Sciatic nerve (tissue), 2 donors: ENCODE results near the gene KLK11. TPM values are rescaled to one million over a fixed set of nuclear protein-coding genes. Genes with fewer than 3 reads are reported as not detected.
A peak's percentile ranks its signal among the peaks of the same experiment; 100 is the strongest.

Source experiments
- ATAC-seq: fragments of 200-7000 bp; cut with Tn5 transposase; one replicate; pipeline ENCODE4 v1.9.1; 2020; ENCODE audit warnings: mild to moderate bottlenecking, moderate library complexity
- DNase-seq: peaks from one replicate; pipeline ENCODE4 v3.0.0-alpha.2; 2020; ENCODE audit warnings: low spot score
- intact Hi-C: fragments of 100-400 bp; cut with DNase I; formaldehyde crosslinking; loops from one replicate; pipeline ENCODE4 v1.14.2; 2022
- total RNA-seq: library from RNA; stranded (reverse); fragmentation: NEBNext Ultra II Directional; extraction: Animal tissue kit (Norgen Biotek cat#: 25700); gene quantifications from one replicate; pipeline ENCODE4 v1.2.1, GENCODE V29; 2021
- donor health status: DM: no; HTN: no; CAD: no.
- donor health status: DM: no; HTN: no; CAD: no.

Gene KLK11
- total RNA-seq, 1 donor from 2014 or later: 1.1 TPM

GRCh38 chr19:50981587-50982146 is 44.7 kb downstream of the KLK11 start:
- ATAC-seq: no peak
- DNase-seq: no peak
- intact Hi-C loops: no loop called here

DNA sequence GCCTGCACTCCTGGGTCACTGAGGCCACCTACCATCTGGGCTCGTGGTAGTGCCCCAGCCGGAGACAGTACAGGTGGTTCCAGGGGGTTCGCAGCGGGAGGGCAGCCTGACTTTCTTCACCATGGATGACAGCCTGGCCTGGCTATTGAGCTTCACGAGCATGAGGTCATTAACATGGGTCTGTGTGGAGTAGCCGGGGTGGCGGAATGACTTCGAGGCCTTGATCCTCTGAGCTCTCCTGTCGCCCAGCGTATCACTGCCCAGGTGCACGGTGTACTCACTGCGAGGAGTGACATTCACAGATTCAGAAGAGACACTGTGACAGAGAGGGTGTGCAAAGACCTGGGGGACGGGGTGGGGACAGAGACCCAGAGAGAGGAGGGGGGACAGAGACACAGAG is 46.2 kb downstream of the KLK11 start:
- DNase-seq: no peak
- ATAC-seq: no peak
- intact Hi-C loops: no loop called here

DNA sequence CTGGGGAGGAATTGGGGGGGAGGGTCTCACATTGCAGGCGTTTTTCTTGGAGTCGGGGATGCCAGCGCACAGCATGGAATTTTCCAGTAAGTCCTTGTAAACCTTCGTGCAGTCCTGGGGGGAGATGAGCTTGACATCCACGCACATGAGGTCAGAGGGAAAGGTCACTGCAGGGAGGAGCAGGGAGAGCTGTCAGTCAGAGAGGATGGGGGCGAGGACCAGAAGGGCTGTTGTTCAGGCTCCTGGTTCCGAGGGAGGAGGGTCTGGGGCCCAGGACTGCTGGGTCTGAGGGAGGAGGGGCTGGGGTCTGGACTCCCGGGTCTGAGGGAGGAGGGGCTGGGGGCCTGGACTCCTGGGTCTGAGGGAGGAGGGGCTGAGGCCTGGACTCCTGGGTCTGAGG is 46.7 kb downstream of the KLK11 start:
- intact Hi-C loops: no loop called here
- DNase-seq: no peak
- ATAC-seq: no peak

GRCh38 chr19:50978772-50979390 is 47.5 kb downstream of the KLK11 start:
- ATAC-seq (no peak), DNase-seq (no peak)
- intact Hi-C loops: no loop called here

DNA sequence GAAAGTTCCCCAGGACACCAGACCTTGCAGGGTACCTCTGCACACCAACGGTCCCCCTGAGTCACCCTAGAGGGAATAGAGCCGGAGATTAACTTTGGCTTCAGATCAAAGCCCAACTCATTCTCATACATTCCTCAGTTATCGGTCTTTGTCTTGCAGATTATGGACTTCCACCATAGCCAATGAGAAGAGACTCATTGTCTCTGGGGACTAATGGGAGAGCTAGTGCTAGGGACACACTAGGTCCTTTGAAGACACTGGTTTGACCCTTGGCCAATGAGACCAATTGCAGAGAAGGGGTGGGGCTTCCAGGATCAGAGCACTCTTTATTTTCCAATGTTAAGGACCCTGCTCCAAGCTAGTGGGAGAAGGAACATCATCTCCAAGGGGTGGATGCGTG is 48.8 kb downstream of the KLK11 start:
- no peak for ATAC-seq

DNA sequence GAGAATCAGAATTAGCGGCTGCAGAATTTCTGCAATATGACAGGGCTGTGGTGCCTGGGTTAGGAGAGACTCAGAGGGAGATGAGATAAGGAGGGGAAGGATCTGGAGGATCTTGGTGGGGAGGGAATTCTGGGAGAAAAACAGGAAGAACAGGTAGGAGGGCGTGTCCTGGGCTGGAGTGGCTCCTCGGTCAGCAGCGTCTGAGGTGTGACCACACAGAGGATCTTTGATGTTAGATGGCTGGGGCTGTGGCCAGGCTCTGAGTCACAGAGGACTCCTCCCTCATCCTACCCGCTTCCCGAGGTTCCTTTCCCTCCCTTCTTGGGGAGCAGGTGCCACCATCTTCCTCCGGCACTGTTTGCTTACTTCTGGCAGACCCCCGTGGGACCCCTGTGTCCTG is 50.6 kb downstream of the KLK11 start:
- DNase-seq (no peak), ATAC-seq (no peak)
- intact Hi-C loops: no loop called here

More for the DNA sequence above, 48.8 kb downstream of the KLK11 start:
- DNase-seq: no peak
- intact Hi-C loops: no loop called here

DNA sequence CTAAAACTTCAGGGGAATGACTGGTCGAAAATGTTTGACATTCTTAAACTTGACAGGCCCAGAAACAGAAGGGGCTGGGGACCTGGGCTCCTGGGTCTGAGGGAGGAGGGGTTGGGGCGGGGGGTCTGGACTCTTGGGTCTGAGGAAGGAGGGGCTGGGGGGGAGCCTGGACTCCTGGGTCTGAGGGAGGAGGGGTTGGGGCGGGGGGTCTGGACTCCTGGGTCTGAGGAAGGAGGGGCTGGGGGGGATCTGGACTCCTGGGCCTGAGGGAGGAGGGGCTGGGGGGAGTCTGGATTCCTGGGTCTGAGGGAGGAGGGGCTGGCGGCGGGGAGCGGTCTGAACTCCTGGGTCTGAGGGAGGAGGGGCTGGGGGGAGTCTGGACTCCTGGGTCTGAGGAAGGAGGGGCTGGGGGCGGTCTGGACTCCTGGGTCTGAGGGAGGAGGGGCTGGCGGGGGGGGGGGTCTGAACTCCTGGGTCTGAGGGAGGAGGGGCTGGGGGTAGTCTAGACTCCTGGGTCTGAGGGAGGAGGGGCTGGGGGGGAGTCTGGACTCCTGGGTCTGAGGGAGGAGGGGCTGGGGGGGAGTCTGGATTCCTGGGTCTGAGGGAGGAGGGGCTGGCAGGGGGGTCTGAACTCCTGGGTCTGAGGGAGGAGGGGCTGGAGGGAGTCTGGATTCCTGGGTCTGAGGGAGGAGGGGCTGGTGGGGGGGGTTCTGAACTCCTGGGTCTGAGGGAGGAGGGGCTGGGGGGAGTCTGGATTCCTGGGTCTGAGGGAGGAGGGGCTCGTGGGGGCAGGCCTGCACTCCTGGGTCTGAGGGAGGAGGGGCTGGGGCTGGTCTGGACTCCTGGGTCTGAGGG is 51.5 kb downstream of the KLK11 start:
- peak; percentile 28 for DNase-seq
- intact Hi-C loops: no loop called here
- ATAC-seq: no peak

DNA sequence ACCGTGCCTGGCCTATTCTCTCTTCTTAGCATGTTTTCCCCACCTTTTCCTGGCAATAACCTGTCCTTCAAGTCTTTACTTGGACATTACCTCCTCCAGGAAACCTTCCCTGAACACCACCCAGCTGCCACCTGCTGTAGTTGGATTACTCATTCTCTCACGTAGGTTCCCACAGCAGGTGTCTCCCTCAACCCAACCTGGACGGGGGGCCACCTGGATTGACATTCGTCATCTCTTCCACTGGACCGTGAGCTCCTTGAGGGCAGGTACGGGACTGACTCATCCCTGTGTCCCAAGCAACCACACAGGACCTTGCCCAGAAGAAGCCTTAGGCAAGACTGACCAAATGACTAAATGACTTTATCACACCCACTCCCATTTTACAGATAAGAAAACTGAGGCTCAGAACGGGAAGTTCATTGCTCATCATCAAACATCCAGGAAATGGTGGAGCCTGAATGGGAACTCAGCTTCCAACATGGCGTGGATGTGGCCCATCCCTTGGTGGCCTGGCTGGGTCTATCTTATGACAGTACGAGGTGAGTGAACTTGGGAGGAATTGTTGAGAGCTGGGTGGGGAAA is 53.5 kb downstream of the KLK11 start:
- ATAC-seq (no peak), DNase-seq (no peak)
- intact Hi-C loops: no loop called here

Other genes starting within 250 kb of the KLK11 start
- gene ACP4, start 236.2 kb downstream of the KLK11 start, total RNA-seq: not detected
- 2.1 TPM for gene KLK1, start 202.8 kb downstream of the KLK11 start, total RNA-seq
- gene KLK15, start 193.0 kb downstream of the KLK11 start, total RNA-seq: not detected
- gene KLK3, start 171.7 kb downstream of the KLK11 start, total RNA-seq: not detected
- not detected for gene KLK2, start 153.2 kb downstream of the KLK11 start, total RNA-seq
- 1.1 TPM for gene KLK4, start 115.2 kb downstream of the KLK11 start, total RNA-seq
- not detected for gene KLK5, start 73.6 kb downstream of the KLK11 start, total RNA-seq
- 8.8 TPM for gene KLK6, start 57.0 kb downstream of the KLK11 start, total RNA-seq
- gene KLK7, start 42.7 kb downstream of the KLK11 start, total RNA-seq: 5.5 TPM
- gene KLK8, start 25.0 kb downstream of the KLK11 start, total RNA-seq: 1.8 TPM
- gene KLK10, start 6.9 kb downstream of the KLK11 start, total RNA-seq: 3.0 TPM
- gene KLK12, start 8.4 kb upstream of the KLK11 start, total RNA-seq: not detected
- gene KLK13, start 38.5 kb upstream of the KLK11 start, total RNA-seq: 0.58 TPM
- gene KLK14, start 56.3 kb upstream of the KLK11 start, total RNA-seq: 2.8 TPM
- 6.1 TPM for gene CTU1, start 81.8 kb upstream of the KLK11 start, total RNA-seq
- 5.3 TPM for gene SIGLEC9, start 98.3 kb upstream of the KLK11 start, total RNA-seq
- gene SIGLEC7, start 115.7 kb upstream of the KLK11 start, total RNA-seq: 2.0 TPM
- gene CD33, start 198.5 kb upstream of the KLK11 start, total RNA-seq: 10.7 TPM
- not detected for gene SIGLECL1, start 224.5 kb upstream of the KLK11 start, total RNA-seq